ENCODE data around the gene BORCS5. TPM values are rescaled to one million over a fixed set of nuclear protein-coding genes. Genes with fewer than 3 reads are reported as not detected.

BORCS5 gene
- total RNA-seq, 1 experiment from 2014 or later = 17.7 TPM

DNA sequence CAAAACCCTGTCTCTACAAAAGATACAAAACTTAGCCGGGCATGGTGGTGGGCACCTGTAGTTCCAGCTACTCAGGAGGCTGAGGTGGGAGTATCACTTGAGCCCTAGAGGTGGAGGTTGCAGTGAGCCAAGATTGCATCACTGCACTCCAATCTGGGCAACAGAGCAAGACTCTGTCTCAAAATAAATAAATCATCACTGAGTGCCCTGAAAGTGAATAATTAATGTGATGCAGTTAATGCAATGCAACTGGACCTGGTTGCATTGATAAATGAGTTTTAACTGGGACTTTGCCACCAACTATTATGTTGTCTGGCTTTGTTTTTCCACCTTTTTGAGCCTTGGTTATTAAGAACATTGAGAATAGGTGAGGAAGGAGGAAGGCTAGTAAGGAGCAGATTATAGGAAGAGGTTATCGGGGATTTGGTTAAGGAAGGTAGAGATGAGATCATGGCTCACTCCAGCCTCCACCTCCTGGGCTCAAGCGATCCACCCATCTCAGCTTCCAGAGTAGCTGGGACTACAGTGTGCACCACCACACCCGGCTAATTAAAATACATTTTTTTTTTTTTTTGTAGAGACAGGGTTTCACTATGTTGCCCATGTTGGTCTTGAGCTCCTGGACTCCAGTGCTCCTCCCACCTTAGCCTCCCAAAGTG is 8.0 kb downstream of the BORCS5 start:
- Histone ChIP-seq H3K4me1 (ENCODE audit: insufficient read depth, low read length, poor library complexity, severe bottlenecking) (peaks cover 11% of the 10 kb centered on the region), H3K9me3 (ENCODE audit: low read depth, low read length, poor library complexity, severe bottlenecking) (no peaks in the 10 kb centered on the region), H3K27me3 (replicated peaks; ENCODE audit: insufficient read depth, low read depth, low read length, poor library complexity) (no peaks in the 10 kb centered on the region), H3K4me3 (ENCODE audit: low read depth, low read length, poor library complexity, severe bottlenecking) (no peak overlapping the region), H3K27ac (ENCODE audit: low read depth, low read length, poor library complexity, severe bottlenecking) (no peak overlapping the region), H3K36me3 (ENCODE audit: insufficient read depth, low read length, poor library complexity, severe bottlenecking) (no peaks in the 10 kb centered on the region)
- CTCF ChIA-PET = no interaction called here
- no peak for DNase-seq (ENCODE audit: low spot score)
- POLR2A ChIA-PET (ENCODE audit: low non-redundant PET) = no interaction called here
- BruUV-seq (replicated peaks) = no TSS peak
- TF ChIP-seq EZH2 (IDR thresholded peaks at IDR 0.05; ENCODE audit: borderline replicate concordance, low read depth, low read length, poor library complexity, severe bottlenecking) = no peak
- TF ChIP-seq, protein P1, sequence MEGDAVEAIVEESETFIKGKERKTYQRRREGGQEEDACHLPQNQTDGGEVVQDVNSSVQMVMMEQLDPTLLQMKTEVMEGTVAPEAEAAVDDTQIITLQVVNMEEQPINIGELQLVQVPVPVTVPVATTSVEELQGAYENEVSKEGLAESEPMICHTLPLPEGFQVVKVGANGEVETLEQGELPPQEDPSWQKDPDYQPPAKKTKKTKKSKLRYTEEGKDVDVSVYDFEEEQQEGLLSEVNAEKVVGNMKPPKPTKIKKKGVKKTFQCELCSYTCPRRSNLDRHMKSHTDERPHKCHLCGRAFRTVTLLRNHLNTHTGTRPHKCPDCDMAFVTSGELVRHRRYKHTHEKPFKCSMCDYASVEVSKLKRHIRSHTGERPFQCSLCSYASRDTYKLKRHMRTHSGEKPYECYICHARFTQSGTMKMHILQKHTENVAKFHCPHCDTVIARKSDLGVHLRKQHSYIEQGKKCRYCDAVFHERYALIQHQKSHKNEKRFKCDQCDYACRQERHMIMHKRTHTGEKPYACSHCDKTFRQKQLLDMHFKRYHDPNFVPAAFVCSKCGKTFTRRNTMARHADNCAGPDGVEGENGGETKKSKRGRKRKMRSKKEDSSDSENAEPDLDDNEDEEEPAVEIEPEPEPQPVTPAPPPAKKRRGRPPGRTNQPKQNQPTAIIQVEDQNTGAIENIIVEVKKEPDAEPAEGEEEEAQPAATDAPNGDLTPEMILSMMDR (conservative IDR thresholded peaks at IDR 0.05; ENCODE audit: low read depth, low read length) = no peak
- intact Hi-C loops (cut with micrococcal nuclease; ENCODE audit: unreplicated experiment) = no loop called here

DNA sequence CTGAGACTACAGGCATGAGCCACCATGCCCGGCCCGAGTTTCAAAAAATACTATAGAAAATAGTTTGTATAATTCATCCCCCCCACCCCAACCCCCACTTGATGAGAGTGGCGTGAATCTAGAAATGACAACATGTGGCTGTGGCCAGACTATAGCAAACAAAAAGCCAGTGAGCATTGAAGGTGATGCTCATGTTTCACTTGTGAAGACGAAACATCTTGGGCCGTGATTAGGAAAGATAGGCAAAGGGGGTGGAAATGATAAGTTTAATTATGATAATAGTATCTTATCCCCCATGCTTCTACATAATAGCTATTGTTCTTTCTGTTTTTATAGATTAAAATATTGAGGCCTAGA is 8.5 kb downstream of the BORCS5 start:
- TF ChIP-seq EZH2 (IDR thresholded peaks at IDR 0.05; ENCODE audit: borderline replicate concordance, low read depth, low read length, poor library complexity, severe bottlenecking) = no peak
- TF ChIP-seq, protein P1 (conservative IDR thresholded peaks at IDR 0.05; ENCODE audit: low read depth, low read length) = no peak
- DNase-seq (ENCODE audit: low spot score) = no peak
- CTCF ChIA-PET = no interaction called here
- peak overlapping the region; percentile 38 for H3K27ac ChIP-seq (ENCODE audit: low read depth, low read length, poor library complexity, severe bottlenecking)
- peaks cover 11% of the 10 kb centered on the region for H3K4me1 ChIP-seq (ENCODE audit: insufficient read depth, low read length, poor library complexity, severe bottlenecking)
- intact Hi-C loops (cut with micrococcal nuclease; ENCODE audit: unreplicated experiment) = no loop called here
- no peaks in the 10 kb centered on the region for H3K36me3 ChIP-seq (ENCODE audit: insufficient read depth, low read length, poor library complexity, severe bottlenecking)
- no TSS peak for BruUV-seq (replicated peaks)
- no peak overlapping the region for H3K4me3 ChIP-seq (ENCODE audit: low read depth, low read length, poor library complexity, severe bottlenecking)
- H3K9me3 ChIP-seq (ENCODE audit: low read depth, low read length, poor library complexity, severe bottlenecking) = no peaks in the 10 kb centered on the region
- POLR2A ChIA-PET (ENCODE audit: low non-redundant PET) = no interaction called here
- H3K27me3 ChIP-seq (replicated peaks; ENCODE audit: insufficient read depth, low read depth, low read length, poor library complexity) = no peaks in the 10 kb centered on the region

DNA sequence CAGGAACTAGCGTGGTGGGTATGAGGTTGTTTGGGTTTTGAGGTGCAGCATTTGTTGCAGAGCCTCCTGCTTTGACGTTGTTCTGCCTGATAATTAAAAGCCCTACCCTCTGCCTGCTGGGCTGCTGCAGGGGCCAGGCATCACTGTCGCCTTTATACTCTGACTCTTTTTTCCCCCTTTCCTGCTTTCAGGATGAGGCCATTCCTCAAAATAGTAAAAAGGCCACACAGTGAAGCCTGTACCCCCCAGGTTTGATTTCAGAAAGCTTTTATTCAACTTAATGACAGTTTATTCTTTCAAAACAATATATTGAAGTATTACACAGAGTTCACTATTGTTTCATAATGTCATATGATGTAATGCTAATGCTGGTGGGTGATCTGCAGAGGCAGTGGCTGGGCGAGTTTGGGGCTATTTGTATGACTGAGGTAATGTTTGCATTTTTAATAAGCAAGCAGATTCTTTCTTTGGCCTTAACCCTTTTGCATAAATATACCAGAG is 9.1 kb downstream of the BORCS5 start:
- no peaks in the 10 kb centered on the region for H3K36me3 ChIP-seq (ENCODE audit: insufficient read depth, low read length, poor library complexity, severe bottlenecking)
- intact Hi-C loops (cut with micrococcal nuclease; ENCODE audit: unreplicated experiment) = no loop called here
- H3K9me3 ChIP-seq (ENCODE audit: low read depth, low read length, poor library complexity, severe bottlenecking) = no peaks in the 10 kb centered on the region
- peak overlapping the region; percentile 38 for H3K27ac ChIP-seq (ENCODE audit: low read depth, low read length, poor library complexity, severe bottlenecking)
- peaks cover 11% of the 10 kb centered on the region for H3K4me1 ChIP-seq (ENCODE audit: insufficient read depth, low read length, poor library complexity, severe bottlenecking)
- no peaks in the 10 kb centered on the region for H3K27me3 ChIP-seq (replicated peaks; ENCODE audit: insufficient read depth, low read depth, low read length, poor library complexity)
- TF ChIP-seq, protein P1 (conservative IDR thresholded peaks at IDR 0.05; ENCODE audit: low read depth, low read length) = no peak
- TF ChIP-seq EZH2 (IDR thresholded peaks at IDR 0.05; ENCODE audit: borderline replicate concordance, low read depth, low read length, poor library complexity, severe bottlenecking) = no peak
- CTCF ChIA-PET = no interaction called here
- POLR2A ChIA-PET (ENCODE audit: low non-redundant PET) = no interaction called here
- no peak overlapping the region for H3K4me3 ChIP-seq (ENCODE audit: low read depth, low read length, poor library complexity, severe bottlenecking)
- peak; percentile 25 for DNase-seq (ENCODE audit: low spot score)
- BruUV-seq (replicated peaks) = no TSS peak

All from A673 (cell line).